GM12801 (cell line): Measurements from ENCODE around the gene DCHS1.

Source experiments
- CTCF ChIP-seq: IDR thresholded peaks from one replicate; pipeline ENCODE4 v1.5.1; 2011; ENCODE audit warnings: control low read depth; ENCODE audit not compliant: insufficient read length; ENCODE audit errors: extremely low read depth

The DCHS1 gene

GRCh38 chr11:6663794-6664469 lies 8.3 kb upstream of the DCHS1 start:
- TF ChIP-seq CTCF = no peak

- no peak for TF ChIP-seq CTCF
Observed at GRCh38 chr11:6660712-6661111, 5.1 kb upstream of the DCHS1 start.

- TF ChIP-seq CTCF = no peak
Observed at GRCh38 chr11:6658647-6659046, 3.0 kb upstream of the DCHS1 start.

- TF ChIP-seq CTCF = no peak
Observed at GRCh38 chr11:6657346-6657745, 1.7 kb upstream of the DCHS1 start.

- no peak for TF ChIP-seq CTCF
Observed at GRCh38 chr11:6656936-6657335, 1.3 kb upstream of the DCHS1 start.

GRCh38 chr11:6656584-6656915 lies 941 bp upstream of the DCHS1 start:
- TF ChIP-seq CTCF = no peak

GRCh38 chr11:6655020-6655789 lies 404 bp downstream of the DCHS1 start:
- TF ChIP-seq CTCF = no peak
